Measurements from ENCODE around the gene ADCY6. TPM values are rescaled to one million over a fixed set of nuclear protein-coding genes. Genes with fewer than 3 reads are reported as not detected.

Gene ADCY6
- polyA plus RNA-seq, 1 experiment = 37.9 TPM

- no peaks in the 10 kb centered on the region for H3K27me3 ChIP-seq (ENCODE audit: control insufficient read depth, insufficient read depth, low read length)
- no peak for DNase-seq (ENCODE audit: low read depth)
- TF ChIP-seq, protein P1, sequence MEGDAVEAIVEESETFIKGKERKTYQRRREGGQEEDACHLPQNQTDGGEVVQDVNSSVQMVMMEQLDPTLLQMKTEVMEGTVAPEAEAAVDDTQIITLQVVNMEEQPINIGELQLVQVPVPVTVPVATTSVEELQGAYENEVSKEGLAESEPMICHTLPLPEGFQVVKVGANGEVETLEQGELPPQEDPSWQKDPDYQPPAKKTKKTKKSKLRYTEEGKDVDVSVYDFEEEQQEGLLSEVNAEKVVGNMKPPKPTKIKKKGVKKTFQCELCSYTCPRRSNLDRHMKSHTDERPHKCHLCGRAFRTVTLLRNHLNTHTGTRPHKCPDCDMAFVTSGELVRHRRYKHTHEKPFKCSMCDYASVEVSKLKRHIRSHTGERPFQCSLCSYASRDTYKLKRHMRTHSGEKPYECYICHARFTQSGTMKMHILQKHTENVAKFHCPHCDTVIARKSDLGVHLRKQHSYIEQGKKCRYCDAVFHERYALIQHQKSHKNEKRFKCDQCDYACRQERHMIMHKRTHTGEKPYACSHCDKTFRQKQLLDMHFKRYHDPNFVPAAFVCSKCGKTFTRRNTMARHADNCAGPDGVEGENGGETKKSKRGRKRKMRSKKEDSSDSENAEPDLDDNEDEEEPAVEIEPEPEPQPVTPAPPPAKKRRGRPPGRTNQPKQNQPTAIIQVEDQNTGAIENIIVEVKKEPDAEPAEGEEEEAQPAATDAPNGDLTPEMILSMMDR (IDR thresholded peaks at IDR 0.05; ENCODE audit: insufficient read depth, low read depth, low read length) = no peak
- H3K4me3 ChIP-seq (ENCODE audit: low read depth, low read length) = no peak overlapping the region
- H3K36me3 ChIP-seq (ENCODE audit: control insufficient read depth, insufficient read depth, low read length) = peaks cover 6% of the 10 kb centered on the region
- ChIA-PET POLR2A (no interaction called here), CTCF (interaction anchor here (3.8 kb wide), 1 partner anchor 13 kb away, joined by 15 read pairs; no protein-coding TSS in a partner anchor)
Observed at GRCh38 chr12:48783432-48783831, 5.5 kb downstream of the ADCY6 start.

GRCh38 chr12:48782457-48783395, 6.2 kb downstream of the ADCY6 start:
- POLR2A ChIA-PET = no interaction called here
- Histone ChIP-seq H3K36me3 (ENCODE audit: control insufficient read depth, insufficient read depth, low read length) (peaks cover 9% of the 10 kb centered on the region), H3K27me3 (ENCODE audit: control insufficient read depth, insufficient read depth, low read length) (no peaks in the 10 kb centered on the region), H3K4me3 (ENCODE audit: low read depth, low read length) (no peak overlapping the region)
- TF ChIP-seq, protein P1 (IDR thresholded peaks at IDR 0.05; ENCODE audit: insufficient read depth, low read depth, low read length) = no peak
- CTCF ChIA-PET = interaction anchor here (0.7 to 3.8 kb wide), 4 partner anchors 10 to 32 kb away, joined by 3 to 15 read pairs (median 4); no protein-coding TSS in a partner anchor
- no peak for DNase-seq (ENCODE audit: low read depth)

GRCh38 chr12:48781750-48782456, 7.0 kb downstream of the ADCY6 start:
- DNase-seq (ENCODE audit: low read depth) = no peak
- ChIA-PET POLR2A (no interaction called here), CTCF (interaction anchor here (0.7 to 1.4 kb wide), 5 partner anchors 9 to 34 kb away, joined by 3 to 6 read pairs (median 3); no protein-coding TSS in a partner anchor)
- H3K4me3 ChIP-seq (ENCODE audit: low read depth, low read length) = no peak overlapping the region
- TF ChIP-seq, protein P1 (IDR thresholded peaks at IDR 0.05; ENCODE audit: insufficient read depth, low read depth, low read length) = no peak
- H3K27me3 ChIP-seq (ENCODE audit: control insufficient read depth, insufficient read depth, low read length) = no peaks in the 10 kb centered on the region
- H3K36me3 ChIP-seq (ENCODE audit: control insufficient read depth, insufficient read depth, low read length) = peaks cover 12% of the 10 kb centered on the region

- no peak for DNase-seq (ENCODE audit: low read depth)
- no peaks in the 10 kb centered on the region for H3K27me3 ChIP-seq (ENCODE audit: control insufficient read depth, insufficient read depth, low read length)
- POLR2A ChIA-PET = no interaction called here
- peaks cover 18% of the 10 kb centered on the region for H3K36me3 ChIP-seq (ENCODE audit: control insufficient read depth, insufficient read depth, low read length)
- CTCF ChIA-PET = interaction anchor here (0.6 to 1.9 kb wide), 6 partner anchors 15 to 349 kb away, joined by 3 to 8 read pairs (median 4); no protein-coding TSS in a partner anchor
- H3K4me3 ChIP-seq (ENCODE audit: low read depth, low read length) = no peak overlapping the region
- TF ChIP-seq, protein P1 (IDR thresholded peaks at IDR 0.05; ENCODE audit: insufficient read depth, low read depth, low read length) = no peak
Observed at GRCh38 chr12:48780381-48781025, 8.4 kb downstream of the ADCY6 start.

Measured in BJ (cell line).